ENCODE measurements around the gene PIEZO1.

PIEZO1 gene

GRCh38 chr16:88714420-88715302, 70.4 kb downstream of the PIEZO1 start:
- Histone ChIP-seq H3K9me3 (ENCODE audit: control insufficient read depth, insufficient read depth, low read length) (no peaks in the 10 kb centered on the region), H3K4me3 (ENCODE audit: low read length) (no peak overlapping the region), H3K36me3 (ENCODE audit: control insufficient read depth, low read length) (peaks cover 79% of the 10 kb centered on the region), H3K4me2 (ENCODE audit: low read length) (no peak overlapping the region), H3K27ac (ENCODE audit: low read depth, low read length) (no peak overlapping the region), H3K9me2 (replicated peaks; ENCODE audit: control insufficient read depth, low read length) (no peaks in the 10 kb centered on the region), H3F3A (ENCODE audit: control insufficient read depth, insufficient read depth) (no peaks in the 10 kb centered on the region; the same call in none of the 2 replicates), H3K4me1 (ENCODE audit: control insufficient read depth, low read length) (no peaks in the 10 kb centered on the region), H4K20me1 (ENCODE audit: control insufficient read depth, insufficient read depth, low read depth, low read length) (no peaks in the 10 kb centered on the region), H3K27me3 (ENCODE audit: control insufficient read depth, low read length) (no peaks in the 10 kb centered on the region), H3K79me2 (ENCODE audit: control insufficient read depth, low read length) (peaks cover 20% of the 10 kb centered on the region)
- TF ChIP-seq, protein P1, sequence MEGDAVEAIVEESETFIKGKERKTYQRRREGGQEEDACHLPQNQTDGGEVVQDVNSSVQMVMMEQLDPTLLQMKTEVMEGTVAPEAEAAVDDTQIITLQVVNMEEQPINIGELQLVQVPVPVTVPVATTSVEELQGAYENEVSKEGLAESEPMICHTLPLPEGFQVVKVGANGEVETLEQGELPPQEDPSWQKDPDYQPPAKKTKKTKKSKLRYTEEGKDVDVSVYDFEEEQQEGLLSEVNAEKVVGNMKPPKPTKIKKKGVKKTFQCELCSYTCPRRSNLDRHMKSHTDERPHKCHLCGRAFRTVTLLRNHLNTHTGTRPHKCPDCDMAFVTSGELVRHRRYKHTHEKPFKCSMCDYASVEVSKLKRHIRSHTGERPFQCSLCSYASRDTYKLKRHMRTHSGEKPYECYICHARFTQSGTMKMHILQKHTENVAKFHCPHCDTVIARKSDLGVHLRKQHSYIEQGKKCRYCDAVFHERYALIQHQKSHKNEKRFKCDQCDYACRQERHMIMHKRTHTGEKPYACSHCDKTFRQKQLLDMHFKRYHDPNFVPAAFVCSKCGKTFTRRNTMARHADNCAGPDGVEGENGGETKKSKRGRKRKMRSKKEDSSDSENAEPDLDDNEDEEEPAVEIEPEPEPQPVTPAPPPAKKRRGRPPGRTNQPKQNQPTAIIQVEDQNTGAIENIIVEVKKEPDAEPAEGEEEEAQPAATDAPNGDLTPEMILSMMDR (IDR thresholded peaks at IDR 0.05; ENCODE audit: low read depth, low read length, poor library complexity, severe bottlenecking), result no peak
- no peak for TF ChIP-seq EZH2phosphoT487 (IDR thresholded peaks at IDR 0.05; ENCODE audit: borderline replicate concordance, low read length)

GRCh38 chr16:88713568-88714419, 71.2 kb downstream of the PIEZO1 start:
- Histone ChIP-seq H3F3A (ENCODE audit: control insufficient read depth, insufficient read depth) (no peaks in the 10 kb centered on the region; the same call in none of the 2 replicates), H3K4me1 (ENCODE audit: control insufficient read depth, low read length) (peaks cover under 1% of the 10 kb centered on the region; the same call in 1 of the 2 replicates), H3K27ac (ENCODE audit: low read depth, low read length) (no peak overlapping the region), H3K27me3 (ENCODE audit: control insufficient read depth, low read length) (no peaks in the 10 kb centered on the region), H3K9me2 (replicated peaks; ENCODE audit: control insufficient read depth, low read length) (no peaks in the 10 kb centered on the region), H3K36me3 (ENCODE audit: control insufficient read depth, low read length) (peaks cover 70% of the 10 kb centered on the region), H3K4me2 (ENCODE audit: low read length) (no peak overlapping the region), H3K79me2 (ENCODE audit: control insufficient read depth, low read length) (peaks cover 28% of the 10 kb centered on the region), H3K9me3 (ENCODE audit: control insufficient read depth, insufficient read depth, low read length) (no peaks in the 10 kb centered on the region), H4K20me1 (ENCODE audit: control insufficient read depth, insufficient read depth, low read depth, low read length) (no peaks in the 10 kb centered on the region), H3K4me3 (ENCODE audit: low read length) (no peak overlapping the region)
- no peak for TF ChIP-seq EZH2phosphoT487 (IDR thresholded peaks at IDR 0.05; ENCODE audit: borderline replicate concordance, low read length)
- TF ChIP-seq, protein P1 (IDR thresholded peaks at IDR 0.05; ENCODE audit: low read depth, low read length, poor library complexity, severe bottlenecking), result no peak

DNA sequence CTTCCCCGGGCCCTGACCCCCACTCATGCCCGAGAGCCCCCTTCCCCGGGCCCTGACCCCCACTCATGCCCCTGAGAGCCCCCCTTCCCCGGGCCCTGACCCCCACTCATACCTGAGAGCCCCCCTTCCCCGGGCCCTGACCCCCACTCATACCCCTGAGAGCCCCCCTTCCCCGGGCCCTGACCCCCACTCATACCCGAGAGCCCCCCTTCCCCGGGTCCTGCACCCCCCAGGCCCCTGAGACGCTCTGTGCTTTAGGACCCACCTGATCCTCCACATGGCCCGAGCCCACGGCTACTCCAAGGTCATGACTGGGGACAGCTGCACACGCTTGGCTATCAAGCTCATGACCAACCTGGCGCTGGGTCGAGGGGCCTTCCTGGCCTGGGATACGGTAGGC, 72.0 kb downstream of the PIEZO1 start:
- Histone ChIP-seq H3K4me1 (ENCODE audit: control insufficient read depth, low read length) (peaks cover 8% of the 10 kb centered on the region), H3F3A (ENCODE audit: control insufficient read depth, insufficient read depth) (no peaks in the 10 kb centered on the region; the same call in none of the 2 replicates), H3K4me3 (ENCODE audit: low read length) (no peak overlapping the region), H4K20me1 (ENCODE audit: control insufficient read depth, insufficient read depth, low read depth, low read length) (no peaks in the 10 kb centered on the region), H3K4me2 (ENCODE audit: low read length) (no peak overlapping the region), H3K27ac (ENCODE audit: low read depth, low read length) (no peak overlapping the region), H3K9me3 (ENCODE audit: control insufficient read depth, insufficient read depth, low read length) (no peaks in the 10 kb centered on the region), H3K27me3 (ENCODE audit: control insufficient read depth, low read length) (no peaks in the 10 kb centered on the region), H3K9me2 (replicated peaks; ENCODE audit: control insufficient read depth, low read length) (no peaks in the 10 kb centered on the region), H3K36me3 (ENCODE audit: control insufficient read depth, low read length) (peaks cover 63% of the 10 kb centered on the region), H3K79me2 (ENCODE audit: control insufficient read depth, low read length) (peaks cover 35% of the 10 kb centered on the region)
- TF ChIP-seq, protein P1 (IDR thresholded peaks at IDR 0.05; ENCODE audit: low read depth, low read length, poor library complexity, severe bottlenecking), result no peak
- TF ChIP-seq EZH2phosphoT487 (IDR thresholded peaks at IDR 0.05; ENCODE audit: borderline replicate concordance, low read length), result no peak

Data from DOHH2 (cell line).